ENCODE measurements around the gene OSBPL2. TPM values are rescaled to one million over a fixed set of nuclear protein-coding genes. Genes with fewer than 3 reads are reported as not detected.

Gene OSBPL2
- total and polyA plus RNA-seq, 3 donors from 2014 or later: 48.5 to 57.2 (median 49.8) TPM

DNA sequence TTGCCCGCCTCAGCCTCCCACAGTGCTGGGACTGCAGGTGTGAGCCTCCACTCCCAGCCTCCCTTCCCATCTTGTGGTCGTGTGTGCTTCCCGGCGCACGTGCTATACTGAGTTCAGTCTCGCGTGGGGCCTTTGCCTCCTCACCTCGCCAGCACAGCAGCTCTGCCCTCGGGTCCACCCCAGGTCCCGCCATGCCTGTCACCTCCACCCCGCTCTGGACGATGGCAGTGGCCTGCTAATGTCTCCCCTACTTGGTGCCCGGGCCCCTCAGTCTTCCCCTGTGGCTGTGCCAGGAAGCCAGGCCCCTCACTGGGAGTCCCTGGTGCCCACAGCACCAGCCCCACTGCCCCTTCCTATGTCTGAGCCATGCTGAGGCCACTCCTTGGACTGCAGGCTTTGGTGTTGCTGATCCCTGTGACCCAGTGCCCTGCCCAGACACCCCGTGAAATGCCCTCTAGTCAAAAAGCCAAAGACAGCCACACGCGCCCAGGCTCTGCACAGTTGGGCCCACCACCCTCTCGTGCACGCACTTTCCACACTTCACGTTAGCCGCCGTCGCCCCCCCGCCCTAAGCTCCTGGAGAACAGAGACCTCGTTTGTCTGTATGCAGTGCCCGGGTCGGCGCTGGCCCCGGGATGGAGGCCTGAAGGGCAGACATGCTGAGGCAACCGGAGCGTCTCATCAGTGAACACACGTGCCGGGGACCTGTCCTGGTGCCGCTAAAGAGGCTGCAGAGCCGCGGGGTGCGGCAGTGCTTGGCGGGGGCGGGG, 32.5 kb upstream of the OSBPL2 start:
- no peaks in the 10 kb centered on the region for H3K9me3 ChIP-seq
- TF ChIP-seq, protein P1, sequence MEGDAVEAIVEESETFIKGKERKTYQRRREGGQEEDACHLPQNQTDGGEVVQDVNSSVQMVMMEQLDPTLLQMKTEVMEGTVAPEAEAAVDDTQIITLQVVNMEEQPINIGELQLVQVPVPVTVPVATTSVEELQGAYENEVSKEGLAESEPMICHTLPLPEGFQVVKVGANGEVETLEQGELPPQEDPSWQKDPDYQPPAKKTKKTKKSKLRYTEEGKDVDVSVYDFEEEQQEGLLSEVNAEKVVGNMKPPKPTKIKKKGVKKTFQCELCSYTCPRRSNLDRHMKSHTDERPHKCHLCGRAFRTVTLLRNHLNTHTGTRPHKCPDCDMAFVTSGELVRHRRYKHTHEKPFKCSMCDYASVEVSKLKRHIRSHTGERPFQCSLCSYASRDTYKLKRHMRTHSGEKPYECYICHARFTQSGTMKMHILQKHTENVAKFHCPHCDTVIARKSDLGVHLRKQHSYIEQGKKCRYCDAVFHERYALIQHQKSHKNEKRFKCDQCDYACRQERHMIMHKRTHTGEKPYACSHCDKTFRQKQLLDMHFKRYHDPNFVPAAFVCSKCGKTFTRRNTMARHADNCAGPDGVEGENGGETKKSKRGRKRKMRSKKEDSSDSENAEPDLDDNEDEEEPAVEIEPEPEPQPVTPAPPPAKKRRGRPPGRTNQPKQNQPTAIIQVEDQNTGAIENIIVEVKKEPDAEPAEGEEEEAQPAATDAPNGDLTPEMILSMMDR (IDR thresholded peaks at IDR 0.05): no peak
- TF ChIP-seq POLR2A (IDR thresholded peaks at IDR 0.05): no peak

GRCh38 chr20:62206388-62206775, 31.9 kb upstream of the OSBPL2 start:
- DNase-seq: no peak
- TF ChIP-seq POLR2A (IDR thresholded peaks at IDR 0.05): no peak
- TF ChIP-seq, protein P1 (IDR thresholded peaks at IDR 0.05): no peak

More for the DNA sequence above, 32.5 kb upstream of the OSBPL2 start:
- intact Hi-C loops (cut with DNase I; ENCODE audit: low total_unique reads): no loop called here
- Histone ChIP-seq H3K4me3 (no peak overlapping the region), H3K27me3 (no peaks in the 10 kb centered on the region), H3K27ac (no peak overlapping the region), H3K36me3 (ENCODE audit: low read depth, missing control alignments) (no peaks in the 10 kb centered on the region), H3K4me1 (no peaks in the 10 kb centered on the region)
- DNase-seq: no peak
- WGBS, 2 donors: 93 to 94% methylated on average over 37 to 38 of the region's 38 CpGs

DNA sequence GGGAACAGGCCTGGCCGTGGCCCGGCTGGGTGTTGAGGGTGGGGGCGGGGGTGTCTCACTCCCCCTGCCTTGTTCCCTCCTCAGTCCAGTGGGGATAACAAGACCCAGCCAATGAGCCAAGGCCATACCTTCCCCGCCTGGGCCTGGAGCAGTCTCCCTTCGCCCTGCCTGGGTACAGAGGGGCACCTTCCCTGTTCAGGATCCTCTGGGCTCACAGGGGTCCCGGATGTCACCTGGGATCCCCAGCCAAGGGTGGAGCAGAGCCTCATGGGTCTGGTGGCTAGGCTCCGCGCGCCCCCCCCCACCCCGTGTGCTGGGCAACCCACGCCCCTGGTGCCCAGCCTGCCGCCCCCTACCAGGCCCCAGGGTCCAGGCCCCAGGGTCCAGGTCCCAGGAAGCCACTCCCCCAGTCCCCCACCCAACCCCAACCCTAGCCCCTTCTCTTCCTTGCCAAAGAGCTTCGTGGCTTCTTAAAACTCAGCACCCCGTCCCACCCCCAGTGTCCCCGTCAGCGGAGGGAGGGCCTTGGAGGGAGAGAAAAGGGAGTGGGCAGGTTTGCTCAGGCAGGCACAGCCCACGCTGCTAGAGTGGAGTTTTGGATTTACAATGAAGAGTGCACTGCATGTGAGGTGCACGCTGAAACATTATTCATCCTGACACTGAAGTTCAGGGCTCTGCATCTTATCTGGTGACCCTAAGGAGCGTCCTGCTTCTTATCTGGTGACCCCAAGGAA, 30.1 kb upstream of the OSBPL2 start:
- WGBS, 2 donors: 58 to 59% methylated on average over 10 to 19 of the region's 19 CpGs
- H3K27me3 ChIP-seq: no peaks in the 10 kb centered on the region
- H3K27ac ChIP-seq: no peak overlapping the region
- H3K4me3 ChIP-seq: no peak overlapping the region
- no peaks in the 10 kb centered on the region for H3K36me3 ChIP-seq (ENCODE audit: low read depth, missing control alignments)
- TF ChIP-seq POLR2A (IDR thresholded peaks at IDR 0.05): no peak
- TF ChIP-seq, protein P1 (IDR thresholded peaks at IDR 0.05): no peak
- H3K4me1 ChIP-seq: no peaks in the 10 kb centered on the region
- H3K9me3 ChIP-seq: no peaks in the 10 kb centered on the region
- no peak for DNase-seq
- intact Hi-C loops (cut with DNase I; ENCODE audit: low total_unique reads): no loop called here

More at GRCh38 chr20:62206388-62206775, 31.9 kb upstream of the OSBPL2 start:
- Histone ChIP-seq H3K27me3 (no peaks in the 10 kb centered on the region), H3K9me3 (no peaks in the 10 kb centered on the region), H3K4me1 (no peaks in the 10 kb centered on the region), H3K27ac (no peak overlapping the region), H3K4me3 (no peak overlapping the region), H3K36me3 (ENCODE audit: low read depth, missing control alignments) (no peaks in the 10 kb centered on the region)
- WGBS, 2 donors: 81 to 85% methylated on average over 13 to 17 of the region's 17 CpGs
- intact Hi-C loops (cut with DNase I; ENCODE audit: low total_unique reads): no loop called here

DNA sequence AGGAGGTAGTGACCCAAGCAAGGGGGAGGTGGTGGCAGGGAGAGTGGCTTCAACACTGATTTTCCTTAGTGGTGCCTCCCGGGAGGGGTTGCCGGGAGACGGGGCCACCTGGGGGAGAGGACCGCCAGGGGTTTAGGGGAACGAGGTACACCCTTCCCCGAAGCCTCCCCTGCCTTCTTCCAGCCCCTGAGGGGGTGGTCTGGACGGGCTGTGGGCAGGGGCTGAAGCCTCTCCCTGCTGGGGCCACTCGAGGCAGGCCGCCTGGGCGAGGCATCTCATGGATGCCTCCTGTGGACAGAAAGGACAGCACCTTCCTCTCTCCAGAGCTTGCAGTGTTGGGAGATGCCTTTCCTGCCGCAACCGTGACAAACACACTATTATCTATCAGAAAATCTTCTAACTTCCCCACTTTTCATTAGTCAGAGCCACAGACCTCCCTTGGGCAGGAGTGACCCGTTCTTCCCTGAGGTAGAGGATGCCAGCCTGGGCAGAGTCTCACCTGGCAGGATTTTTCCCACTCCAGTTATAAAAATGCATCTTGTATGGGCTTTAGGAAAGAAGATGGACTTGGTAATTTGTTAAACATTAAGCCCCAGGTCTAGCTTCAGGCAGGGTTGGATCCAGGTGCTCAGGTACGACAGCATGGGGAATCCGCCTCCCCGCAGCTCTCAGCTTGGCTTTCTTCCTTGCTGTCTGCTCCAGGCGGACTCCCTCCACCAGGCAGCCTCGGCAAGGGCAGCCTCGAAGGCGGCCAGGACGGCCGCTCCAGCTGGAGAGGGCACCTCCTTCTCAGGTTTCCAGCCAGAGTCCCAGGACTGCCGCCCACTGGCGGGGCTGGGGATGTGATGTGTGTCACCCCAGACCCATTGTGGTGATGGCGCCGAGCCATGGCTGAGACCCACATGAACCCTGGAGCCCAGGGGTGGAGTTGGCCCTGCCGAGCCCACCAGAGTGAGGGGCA, 29.2 kb upstream of the OSBPL2 start:
- no peaks in the 10 kb centered on the region for H3K27me3 ChIP-seq
- H3K36me3 ChIP-seq (ENCODE audit: low read depth, missing control alignments): no peaks in the 10 kb centered on the region
- intact Hi-C loops (cut with DNase I; ENCODE audit: low total_unique reads): no loop called here
- no peaks in the 10 kb centered on the region for H3K9me3 ChIP-seq
- no peaks in the 10 kb centered on the region for H3K4me1 ChIP-seq
- H3K27ac ChIP-seq: no peak overlapping the region
- WGBS, 2 donors: 48 to 63% methylated on average over 18 to 27 of the region's 27 CpGs
- H3K4me3 ChIP-seq: no peak overlapping the region
- DNase-seq: no peak
- no peak for TF ChIP-seq POLR2A (IDR thresholded peaks at IDR 0.05)
- TF ChIP-seq, protein P1 (IDR thresholded peaks at IDR 0.05): no peak

All from testis (tissue), 3 donors.